Measurements from ENCODE around the gene DNASE2. TPM values are rescaled to one million over a fixed set of nuclear protein-coding genes. Genes with fewer than 3 reads are reported as not detected.

Gene DNASE2
- polyA plus RNA-seq, 1 donor (not counting 4 experiments of a cell fraction or from before 2014, with no cell fraction given): 23.5 TPM

GRCh38 chr19:12893582-12893981, 12.3 kb upstream of the DNASE2 start:
- no peak overlapping the region for H3K4me3 ChIP-seq (ENCODE audit: control insufficient read depth in 2 of 3, extremely low read depth in 1 of 3, insufficient read depth in 2 of 3, low read depth in 1 of 3, low read length in 3 of 3)
- H3K79me2 ChIP-seq (ENCODE audit: control insufficient read depth, insufficient read depth, low read length): peaks cover 10% of the 10 kb centered on the region
- no peak for DNase-seq (ENCODE audit: low read depth, low spot score)
- no peak for FAIRE-seq
- dilution Hi-C loops (cut with MboI; ENCODE audit: extremely low pct_ligation_motif_present, low sequenced_read_pairs): no loop called here
- no peaks in the 10 kb centered on the region for H4K20me1 ChIP-seq (ENCODE audit: control insufficient read depth, extremely low read depth, insufficient read depth, low read length)
- H2AFZ ChIP-seq (ENCODE audit: control insufficient read depth, low read length): no peak overlapping the region
- H3K9me3 ChIP-seq (ENCODE audit: control insufficient read depth, low read depth, low read length): no peaks in the 10 kb centered on the region
- H3K27ac ChIP-seq (ENCODE audit: control insufficient read depth, insufficient read depth, low read length): no peak overlapping the region
- TF ChIP-seq CTCF (optimal IDR thresholded peaks at IDR 0.05 in 1 of 3, IDR thresholded peaks at IDR 0.05 in 1 of 3, conservative IDR thresholded peaks at IDR 0.05 in 1 of 3; ENCODE audit: extremely low read depth in 1 of 3, insufficient read depth in 2 of 3, low read length in 3 of 3) (no peak), EZH2 (IDR thresholded peaks at IDR 0.05; ENCODE audit: low read length) (no peak)
- H3K36me3 ChIP-seq (ENCODE audit: control insufficient read depth in 2 of 2, extremely low read depth in 1 of 2, insufficient read depth in 2 of 2, low read length in 2 of 2): peaks cover 7 to 20% of the 10 kb centered on the region in 2 experiments
- H3K4me2 ChIP-seq (ENCODE audit: control insufficient read depth, extremely low read depth, insufficient read depth, low read depth, low read length): no peak overlapping the region
- no peak overlapping the region for H3K9ac ChIP-seq (ENCODE audit: control insufficient read depth, extremely low read depth, insufficient read depth, low read length)
- no peaks in the 10 kb centered on the region for H3K27me3 ChIP-seq (ENCODE audit: control insufficient read depth, extremely low read depth, insufficient read depth, low read length)
- no peaks in the 10 kb centered on the region for H3K9me1 ChIP-seq (ENCODE audit: control insufficient read depth, extremely low read depth, insufficient read depth, low read length)
- peaks cover 7% of the 10 kb centered on the region for H3K4me1 ChIP-seq (ENCODE audit: control insufficient read depth, extremely low read depth, insufficient read depth, low read length)

- DNase-seq (ENCODE audit: low read depth, low spot score) (no peak), FAIRE-seq (no peak)
- Histone ChIP-seq H3K9ac (ENCODE audit: control insufficient read depth, extremely low read depth, insufficient read depth, low read length) (peak overlapping the region; percentile 77), H2AFZ (ENCODE audit: control insufficient read depth, low read length) (peak overlapping the region; percentile 90), H3K36me3 (ENCODE audit: control insufficient read depth in 2 of 2, extremely low read depth in 1 of 2, insufficient read depth in 2 of 2, low read length in 2 of 2) (peaks cover 4 to 20% of the 10 kb centered on the region in 2 experiments), H3K9me1 (ENCODE audit: control insufficient read depth, extremely low read depth, insufficient read depth, low read length) (no peaks in the 10 kb centered on the region), H3K79me2 (ENCODE audit: control insufficient read depth, insufficient read depth, low read length) (peaks cover 10% of the 10 kb centered on the region), H3K4me2 (ENCODE audit: control insufficient read depth, extremely low read depth, insufficient read depth, low read depth, low read length) (peak overlapping the region; percentile 83), H3K27ac (ENCODE audit: control insufficient read depth, insufficient read depth, low read length) (peak overlapping the region; percentile 80), H3K4me3 (ENCODE audit: control insufficient read depth in 2 of 3, extremely low read depth in 1 of 3, insufficient read depth in 2 of 3, low read depth in 1 of 3, low read length in 3 of 3) (peak overlapping the region; percentile 72 to 95 (median 95)), H4K20me1 (ENCODE audit: control insufficient read depth, extremely low read depth, insufficient read depth, low read length) (no peaks in the 10 kb centered on the region), H3K27me3 (ENCODE audit: control insufficient read depth, extremely low read depth, insufficient read depth, low read length) (no peaks in the 10 kb centered on the region), H3K4me1 (ENCODE audit: control insufficient read depth, extremely low read depth, insufficient read depth, low read length) (peaks cover 7% of the 10 kb centered on the region), H3K9me3 (ENCODE audit: control insufficient read depth, low read depth, low read length) (no peaks in the 10 kb centered on the region)
- no peak for TF ChIP-seq EZH2 (IDR thresholded peaks at IDR 0.05; ENCODE audit: low read length)
- TF ChIP-seq CTCF (optimal IDR thresholded peaks at IDR 0.05 in 1 of 3, IDR thresholded peaks at IDR 0.05 in 1 of 3, conservative IDR thresholded peaks at IDR 0.05 in 1 of 3; ENCODE audit: extremely low read depth in 1 of 3, insufficient read depth in 2 of 3, low read length in 3 of 3): no peak
- dilution Hi-C loops (cut with MboI; ENCODE audit: extremely low pct_ligation_motif_present, low sequenced_read_pairs): no loop called here
These were observed 10.3 kb upstream of the DNASE2 start for GRCh38 chr19:12891553-12892021.
